Prostate gland (tissue), 2 donors: ENCODE results near the gene EIF4G1. TPM values are rescaled to one million over a fixed set of nuclear protein-coding genes. Genes with fewer than 3 reads are reported as not detected.
A peak's percentile ranks its signal among the peaks of the same experiment; 100 is the strongest.

ENCODE experiments used
- DNase-seq: peaks from one replicate; pipeline ENCODE4 v3.0.0-alpha.2; 2019; ENCODE audit warnings: low spot score
- H3K27ac ChIP-seq, 2 donors: fragments of 200-600 bp; sonication (generic); 2 replicates each; pipeline ENCODE4 v1.5.1; 2017 to 2019
- H3K27me3 ChIP-seq: fragments of 200-600 bp; sonication (generic); replicated peaks from 2 replicates; pipeline ENCODE4 v1.5.1; 2019; ENCODE audit not compliant: insufficient read depth
- H3K36me3 ChIP-seq, 2 donors: fragments of 200-600 bp; sonication (generic); 1 replicate in 1 of 2; 2 replicates in 1 of 2; pipeline versions ENCODE4 v1.5.1 to v1.8.1; 2017 to 2019
- H3K4me1 ChIP-seq: fragments of 200-600 bp; sonication (generic); replicated peaks from 2 replicates; pipeline ENCODE4 v1.5.1; 2019
- H3K4me3 ChIP-seq, 2 donors: fragments of 200-600 bp; sonication (generic); 2 replicates each; pipeline ENCODE4 v1.5.1; 2017 to 2019
- H3K9me3 ChIP-seq: fragments of 200-600 bp; sonication (generic); 2 replicates; pipeline ENCODE4 v1.5.1; 2017
- POLR2A ChIP-seq: fragments of 450-650 bp; IDR thresholded peaks from one replicate; pipeline ENCODE4 v1.6.1; 2016; ENCODE audit warnings: antibody characterized with exemption, mild to moderate bottlenecking
- POLR2AphosphoS5 ChIP-seq: sonication (generic); formaldehyde crosslinking; IDR thresholded peaks from one replicate; pipeline ENCODE4 v1.6.1; 2017; ENCODE audit warnings: antibody characterized with exemption
- WGBS: methylation state at CpG from one replicate; pipeline ENCODE4 v1.1.5; 2018; 5-methylcytosine and 5-hydroxymethylcytosine counted together
- intact Hi-C: fragments of 100-400 bp; cut with DNase I; formaldehyde crosslinking; loops from one replicate; pipeline ENCODE4 v1.14.2; 2022
- total RNA-seq, 2 donors: library from RNA; depleted of rRNA; stranded (reverse); fragments of >200 nt; gene quantifications; one replicate each; pipeline ENCODE4 v1.1.0, GENCODE V29; 2016
- TF ChIP-seq, protein P1 (sequence below), 4 experiments: fragments of 200-600 bp in 2 of 4; fragments of 450-650 bp in 2 of 4; sonication (generic) in 2 of 4; IDR thresholded peaks; 1 replicate in 3 of 4; 2 replicates in 1 of 4; pipeline ENCODE4 v1.5.1; 2016 to 2019; ENCODE audit warnings: antibody characterized with exemption in 4 of 4, mild to moderate bottlenecking in 2 of 4, moderate library complexity in 2 of 4

Gene EIF4G1
- total RNA-seq, 2 donors from 2014 or later, result 331 to 370 TPM

GRCh38 chr3:184284696-184285095 lies 29.7 kb upstream of the EIF4G1 start:
- 17% methylated on average over 4 of the region's 4 CpGs for WGBS
- no peak overlapping the region for H3K4me3 ChIP-seq
- H3K4me1 ChIP-seq, result no peaks in the 10 kb centered on the region
- no peaks in the 10 kb centered on the region for H3K27me3 ChIP-seq
- DNase-seq, result no peak
- no peaks in the 10 kb centered on the region for H3K36me3 ChIP-seq
- TF ChIP-seq, protein P1, sequence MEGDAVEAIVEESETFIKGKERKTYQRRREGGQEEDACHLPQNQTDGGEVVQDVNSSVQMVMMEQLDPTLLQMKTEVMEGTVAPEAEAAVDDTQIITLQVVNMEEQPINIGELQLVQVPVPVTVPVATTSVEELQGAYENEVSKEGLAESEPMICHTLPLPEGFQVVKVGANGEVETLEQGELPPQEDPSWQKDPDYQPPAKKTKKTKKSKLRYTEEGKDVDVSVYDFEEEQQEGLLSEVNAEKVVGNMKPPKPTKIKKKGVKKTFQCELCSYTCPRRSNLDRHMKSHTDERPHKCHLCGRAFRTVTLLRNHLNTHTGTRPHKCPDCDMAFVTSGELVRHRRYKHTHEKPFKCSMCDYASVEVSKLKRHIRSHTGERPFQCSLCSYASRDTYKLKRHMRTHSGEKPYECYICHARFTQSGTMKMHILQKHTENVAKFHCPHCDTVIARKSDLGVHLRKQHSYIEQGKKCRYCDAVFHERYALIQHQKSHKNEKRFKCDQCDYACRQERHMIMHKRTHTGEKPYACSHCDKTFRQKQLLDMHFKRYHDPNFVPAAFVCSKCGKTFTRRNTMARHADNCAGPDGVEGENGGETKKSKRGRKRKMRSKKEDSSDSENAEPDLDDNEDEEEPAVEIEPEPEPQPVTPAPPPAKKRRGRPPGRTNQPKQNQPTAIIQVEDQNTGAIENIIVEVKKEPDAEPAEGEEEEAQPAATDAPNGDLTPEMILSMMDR (IDR thresholded peaks at IDR 0.05), result no peak
- TF ChIP-seq POLR2AphosphoS5, result no peak
- TF ChIP-seq POLR2A, result no peak
- intact Hi-C loops, result no loop called here
- no peak overlapping the region for H3K27ac ChIP-seq
- no peaks in the 10 kb centered on the region for H3K9me3 ChIP-seq

DNA sequence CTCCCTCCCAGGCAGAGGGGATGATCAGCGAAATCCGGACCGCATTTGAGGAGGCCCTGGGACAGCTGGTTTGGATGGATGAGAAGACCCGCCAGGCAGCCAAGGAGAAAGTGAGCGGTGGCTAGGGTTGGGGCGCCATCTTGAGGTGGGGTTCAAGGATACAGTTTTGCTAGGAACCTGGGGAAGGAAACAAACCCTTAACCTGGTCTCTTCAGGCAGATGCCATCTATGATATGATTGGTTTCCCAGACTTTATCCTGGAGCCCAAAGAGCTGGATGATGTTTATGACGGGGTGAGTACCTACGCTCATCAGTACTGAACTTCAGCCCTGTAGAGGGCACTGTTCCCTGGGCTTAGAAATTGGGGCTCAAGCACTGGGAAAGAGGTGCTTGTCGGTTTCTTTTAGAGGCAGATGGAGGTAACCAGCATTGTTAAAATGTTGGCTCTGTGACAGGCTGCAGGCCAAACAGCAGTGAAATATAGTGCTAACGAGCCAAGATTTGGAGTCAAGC lies 24.9 kb upstream of the EIF4G1 start:
- WGBS, result 7% methylated on average over 10 of the region's 10 CpGs
- TF ChIP-seq POLR2AphosphoS5 (no peak), POLR2A (no peak)
- TF ChIP-seq, protein P1 (IDR thresholded peaks at IDR 0.05), result peak in 3 of 4 experiments; percentile 34 to 59 (median 49)
- DNase-seq, result peak; percentile 19
- intact Hi-C loops, result no loop called here
- no peaks in the 10 kb centered on the region for H3K9me3 ChIP-seq
- H3K4me3 ChIP-seq, result no peak overlapping the region
- H3K27ac ChIP-seq, result no peak overlapping the region
- no peaks in the 10 kb centered on the region for H3K4me1 ChIP-seq
- no peaks in the 10 kb centered on the region for H3K36me3 ChIP-seq
- H3K27me3 ChIP-seq, result no peaks in the 10 kb centered on the region

DNA sequence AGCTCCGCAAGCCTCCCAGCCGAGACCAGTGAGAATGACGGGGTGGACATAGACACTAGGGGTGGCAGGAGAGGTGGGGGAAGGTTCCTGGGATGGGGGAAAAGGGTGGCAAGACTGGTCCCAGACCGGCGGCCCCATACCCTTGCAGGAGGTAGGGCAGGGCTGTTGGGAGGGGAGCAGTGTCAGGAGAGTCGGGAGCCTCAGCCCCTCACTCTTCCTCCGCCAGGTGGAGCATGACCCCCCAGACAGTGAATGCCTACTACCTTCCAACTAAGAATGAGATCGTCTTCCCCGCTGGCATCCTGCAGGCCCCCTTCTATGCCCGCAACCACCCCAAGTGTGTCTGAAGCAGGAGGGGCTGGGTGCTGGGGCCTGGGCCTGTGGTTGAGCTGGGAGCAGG lies 24.1 kb upstream of the EIF4G1 start:
- DNase-seq, result no peak
- H3K27ac ChIP-seq, result no peak overlapping the region
- no peaks in the 10 kb centered on the region for H3K4me1 ChIP-seq
- H3K9me3 ChIP-seq, result no peaks in the 10 kb centered on the region
- 80% methylated on average over 10 of the region's 10 CpGs for WGBS
- intact Hi-C loops, result no loop called here
- H3K36me3 ChIP-seq, result no peaks in the 10 kb centered on the region
- H3K4me3 ChIP-seq, result no peak overlapping the region
- no peaks in the 10 kb centered on the region for H3K27me3 ChIP-seq
- TF ChIP-seq POLR2AphosphoS5 (no peak), POLR2A (no peak)
- TF ChIP-seq, protein P1 (IDR thresholded peaks at IDR 0.05), result no peak

DNA sequence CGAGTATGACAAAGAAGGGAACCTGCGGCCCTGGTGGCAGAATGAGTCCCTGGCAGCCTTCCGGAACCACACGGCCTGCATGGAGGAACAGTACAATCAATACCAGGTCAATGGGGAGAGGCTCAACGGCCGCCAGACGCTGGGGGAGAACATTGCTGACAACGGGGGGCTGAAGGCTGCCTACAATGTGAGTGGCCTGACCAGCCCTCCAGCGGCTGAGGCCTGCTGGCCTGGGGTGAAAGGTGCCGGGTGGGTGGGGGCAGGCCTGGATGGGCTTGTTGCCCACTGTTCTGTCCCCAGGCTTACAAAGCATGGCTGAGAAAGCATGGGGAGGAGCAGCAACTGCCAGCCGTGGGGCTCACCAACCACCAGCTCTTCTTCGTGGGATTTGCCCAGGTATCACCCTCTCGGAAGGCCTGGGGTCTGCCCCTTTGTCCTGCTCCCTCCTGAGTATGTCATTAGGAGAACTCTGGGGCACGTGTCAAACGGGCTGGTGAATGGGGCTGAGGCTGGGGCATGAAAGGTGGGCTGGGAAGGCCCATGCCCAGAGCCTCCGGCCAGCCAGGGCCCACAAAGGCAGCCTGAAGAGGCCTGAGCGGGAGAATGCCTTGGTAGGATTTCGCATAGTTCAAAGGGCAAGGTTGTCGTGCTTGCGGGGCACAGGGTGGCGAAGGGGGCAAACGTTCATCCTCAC lies 23.2 kb upstream of the EIF4G1 start:
- no peak overlapping the region for H3K27ac ChIP-seq
- 86% methylated on average over 22 of the region's 22 CpGs for WGBS
- no peak for TF ChIP-seq POLR2AphosphoS5
- TF ChIP-seq, protein P1 (IDR thresholded peaks at IDR 0.05), result no peak
- no peak for TF ChIP-seq POLR2A
- H3K36me3 ChIP-seq, result no peaks in the 10 kb centered on the region
- intact Hi-C loops, result no loop called here
- no peaks in the 10 kb centered on the region for H3K27me3 ChIP-seq
- no peak overlapping the region for H3K4me3 ChIP-seq
- H3K4me1 ChIP-seq, result no peaks in the 10 kb centered on the region
- no peak for DNase-seq
- H3K9me3 ChIP-seq, result no peaks in the 10 kb centered on the region
